DND-41 (cell line): Measurements from ENCODE around the gene ACTL6B.

Experiments
- ATAC-seq: fragments of 200-7000 bp; cut with Tn5 transposase; 3 replicates; pipeline ENCODE4 v1.9.1; 2021; ENCODE audit warnings: low read depth; ENCODE audit not compliant: insufficient read depth
- DNase-seq: peaks from one replicate; pipeline ENCODE4 v3.0.0-alpha.2; 2020
- H2AFZ ChIP-seq: 2 replicates; pipeline ENCODE4 v1.6.0; 2012; ENCODE audit warnings: low read depth, low read length
- H3K27ac ChIP-seq: 2 replicates; pipeline ENCODE4 v1.5.1; 2012; ENCODE audit warnings: low read length, inconsistent platforms
- H3K27me3 ChIP-seq: fragments of 200-600 bp; sonication (generic); 2 replicates; pipeline ENCODE4 v1.6.0; 2012; ENCODE audit warnings: low read length, mild to moderate bottlenecking, inconsistent platforms; ENCODE audit not compliant: insufficient read depth, poor library complexity
- H3K36me3 ChIP-seq: 2 replicates; pipeline ENCODE4 v1.5.1; 2012; ENCODE audit warnings: low read length, inconsistent platforms; ENCODE audit not compliant: insufficient read depth
- H3K4me1 ChIP-seq: 2 replicates; pipeline ENCODE4 v1.5.1; 2012; ENCODE audit warnings: mild to moderate bottlenecking, low read length; ENCODE audit not compliant: insufficient read depth
- H3K4me2 ChIP-seq: 2 replicates; pipeline ENCODE4 v1.6.0; 2012; ENCODE audit warnings: mild to moderate bottlenecking, moderate library complexity, low read length, inconsistent platforms; ENCODE audit not compliant: insufficient read depth
- H3K4me3 ChIP-seq, 2 experiments: fragments of 200-600 bp in 1 of 2; shearing (Covaris generic) in 1 of 2; 2 replicates each; pipeline ENCODE4 v1.5.1; 2012 to 2016; ENCODE audit warnings: inconsistent platforms in 2 of 2, low read length in 2 of 2, mild to moderate bottlenecking in 2 of 2, low read depth in 1 of 2, moderate library complexity in 1 of 2
- H3K79me2 ChIP-seq: 2 replicates; pipeline ENCODE4 v1.6.0; 2012; ENCODE audit warnings: low read length, inconsistent platforms; ENCODE audit not compliant: insufficient read depth
- H3K9ac ChIP-seq: 2 replicates; pipeline ENCODE4 v1.6.0; 2012; ENCODE audit warnings: low read depth, mild to moderate bottlenecking, inconsistent platforms, low read length, moderate library complexity
- H3K9me3 ChIP-seq: 2 replicates; pipeline ENCODE4 v1.5.1; 2012; ENCODE audit warnings: low read length, moderate library complexity, mild to moderate bottlenecking, inconsistent platforms; ENCODE audit not compliant: insufficient read depth, severe bottlenecking
- H4K20me1 ChIP-seq: 2 replicates; pipeline ENCODE4 v1.6.0; 2012; ENCODE audit warnings: low read length; ENCODE audit not compliant: insufficient read depth
- EZH2 ChIP-seq: IDR thresholded peaks from 3 replicates; pipeline ENCODE4 v1.6.1; 2012; ENCODE audit warnings: borderline replicate concordance, low read depth, mild to moderate bottlenecking, moderate library complexity, low read length, inconsistent platforms; ENCODE audit not compliant: severe bottlenecking
- TF ChIP-seq, protein P1 (sequence below): IDR thresholded peaks from 2 replicates; pipeline ENCODE4 v1.5.1; 2012; ENCODE audit warnings: borderline replicate concordance, low read length, moderate library complexity, mild to moderate bottlenecking; ENCODE audit not compliant: poor library complexity, severe bottlenecking; ENCODE audit errors: extremely low read depth

The ACTL6B gene

DNA sequence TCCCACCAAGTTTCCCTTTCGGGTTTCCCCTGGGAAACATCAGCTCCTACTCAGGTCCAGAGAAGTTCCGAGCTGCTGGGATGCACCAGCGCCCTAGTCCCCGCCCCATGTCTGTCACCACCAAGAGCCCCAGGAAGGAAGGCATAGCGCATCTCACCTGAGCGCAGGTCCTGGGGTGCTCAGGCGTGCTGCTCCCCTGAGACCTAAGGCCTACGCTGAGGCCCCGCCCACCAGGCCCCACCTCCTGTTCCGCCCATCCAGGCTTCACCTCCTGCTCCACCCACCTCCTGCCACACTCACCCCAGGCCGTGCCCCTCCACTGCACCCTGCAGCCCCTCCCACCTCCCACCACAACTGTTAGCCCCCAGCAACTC lies 13.7 kb downstream of the ACTL6B start:
- Histone ChIP-seq H4K20me1 (no peaks in the 10 kb centered on the region), H3K36me3 (no peaks in the 10 kb centered on the region), H2AFZ (no peak overlapping the region), H3K27me3 (peaks cover 1% of the 10 kb centered on the region), H3K27ac (no peak overlapping the region), H3K4me2 (no peak overlapping the region), H3K4me3 (no peak overlapping the region), H3K4me1 (no peaks in the 10 kb centered on the region), H3K9ac (no peak overlapping the region), H3K9me3 (no peaks in the 10 kb centered on the region), H3K79me2 (no peaks in the 10 kb centered on the region)
- peak; percentile 33 for DNase-seq
- peak; percentile 73 for ATAC-seq
- TF ChIP-seq, protein P1, sequence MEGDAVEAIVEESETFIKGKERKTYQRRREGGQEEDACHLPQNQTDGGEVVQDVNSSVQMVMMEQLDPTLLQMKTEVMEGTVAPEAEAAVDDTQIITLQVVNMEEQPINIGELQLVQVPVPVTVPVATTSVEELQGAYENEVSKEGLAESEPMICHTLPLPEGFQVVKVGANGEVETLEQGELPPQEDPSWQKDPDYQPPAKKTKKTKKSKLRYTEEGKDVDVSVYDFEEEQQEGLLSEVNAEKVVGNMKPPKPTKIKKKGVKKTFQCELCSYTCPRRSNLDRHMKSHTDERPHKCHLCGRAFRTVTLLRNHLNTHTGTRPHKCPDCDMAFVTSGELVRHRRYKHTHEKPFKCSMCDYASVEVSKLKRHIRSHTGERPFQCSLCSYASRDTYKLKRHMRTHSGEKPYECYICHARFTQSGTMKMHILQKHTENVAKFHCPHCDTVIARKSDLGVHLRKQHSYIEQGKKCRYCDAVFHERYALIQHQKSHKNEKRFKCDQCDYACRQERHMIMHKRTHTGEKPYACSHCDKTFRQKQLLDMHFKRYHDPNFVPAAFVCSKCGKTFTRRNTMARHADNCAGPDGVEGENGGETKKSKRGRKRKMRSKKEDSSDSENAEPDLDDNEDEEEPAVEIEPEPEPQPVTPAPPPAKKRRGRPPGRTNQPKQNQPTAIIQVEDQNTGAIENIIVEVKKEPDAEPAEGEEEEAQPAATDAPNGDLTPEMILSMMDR, result no peak
- TF ChIP-seq EZH2, result no peak

DNA sequence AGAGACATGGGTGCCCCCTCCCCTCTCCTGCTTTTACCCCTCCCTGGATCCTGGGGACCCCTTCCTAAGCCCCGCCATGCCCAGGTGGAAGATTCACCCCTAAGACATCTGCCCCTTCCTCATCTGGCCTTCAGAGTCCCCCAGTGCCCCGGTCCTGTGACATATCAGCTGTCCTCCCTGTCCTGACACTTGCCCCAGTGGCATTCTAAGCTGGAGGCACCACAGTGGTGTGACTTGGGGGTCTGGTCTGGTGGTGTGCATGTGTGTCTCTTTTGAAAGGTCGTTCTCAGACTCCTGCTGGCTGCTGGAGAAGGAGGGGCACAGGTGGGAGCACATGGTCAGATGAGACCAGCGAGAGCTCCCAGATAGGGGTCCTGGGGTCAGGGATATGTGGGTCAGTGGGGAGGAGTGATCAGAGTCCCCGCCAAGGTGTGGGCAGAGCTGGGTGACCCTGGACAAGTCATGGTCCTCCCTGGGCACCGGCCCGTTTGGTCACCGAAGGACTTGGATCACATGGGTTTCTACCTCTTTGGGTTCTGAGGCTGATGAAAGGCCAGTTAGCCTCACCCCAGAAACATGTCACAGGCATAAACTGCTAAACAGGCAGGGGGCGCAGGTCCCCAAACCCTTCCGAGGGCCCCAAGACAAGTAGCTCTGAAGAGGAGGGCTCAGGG lies 14.3 kb downstream of the ACTL6B start:
- TF ChIP-seq, protein P1, result no peak
- TF ChIP-seq EZH2, result no peak
- no peak overlapping the region for H3K9ac ChIP-seq
- H3K79me2 ChIP-seq, result no peaks in the 10 kb centered on the region
- H3K4me1 ChIP-seq, result no peaks in the 10 kb centered on the region
- H3K4me2 ChIP-seq, result no peak overlapping the region
- no peak overlapping the region for H3K4me3 ChIP-seq
- H3K27me3 ChIP-seq, result no peaks in the 10 kb centered on the region
- ATAC-seq (no peak), DNase-seq (no peak)
- H4K20me1 ChIP-seq, result no peaks in the 10 kb centered on the region
- H3K36me3 ChIP-seq, result no peaks in the 10 kb centered on the region
- H3K9me3 ChIP-seq, result no peaks in the 10 kb centered on the region
- H2AFZ ChIP-seq, result no peak overlapping the region
- H3K27ac ChIP-seq, result no peak overlapping the region

DNA sequence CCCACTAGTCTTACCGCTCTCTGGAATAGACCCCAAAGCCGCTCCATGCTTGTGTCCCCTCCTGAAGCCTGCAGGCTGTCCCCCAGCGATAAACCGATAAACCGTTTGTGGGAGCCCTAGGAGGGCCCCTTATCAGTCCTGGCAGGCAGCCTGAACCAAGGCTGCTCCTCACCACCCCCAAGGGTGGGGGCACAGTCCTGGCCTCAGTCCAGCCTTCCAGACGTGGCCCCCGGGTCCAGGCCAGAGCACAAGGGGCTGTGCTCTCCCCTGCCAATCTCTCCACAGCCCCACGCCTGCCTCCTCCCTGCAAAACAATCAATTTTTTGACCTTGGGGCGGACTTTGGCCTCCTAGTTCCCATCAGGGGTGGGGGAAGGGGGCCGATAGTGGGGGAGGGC lies 14.8 kb downstream of the ACTL6B start, which contains the start of gene TFR2:
TFR2 (minus strand) TSS at position 90 of the 397 bp plus-strand sequence; CDS start at position 47, 43 bp downstream.
- no peaks in the 10 kb centered on the region for H4K20me1 ChIP-seq
- H3K79me2 ChIP-seq, result no peaks in the 10 kb centered on the region
- no peaks in the 10 kb centered on the region for H3K27me3 ChIP-seq
- H3K4me2 ChIP-seq, result no peak within 1 kb of the TSS
- TF ChIP-seq EZH2, result no peak
- TF ChIP-seq, protein P1, result no peak
- ATAC-seq (no peak), DNase-seq (no peak)
- no peaks in the 10 kb centered on the region for H3K9me3 ChIP-seq
- H3K4me1 ChIP-seq, result no peaks in the 10 kb centered on the region
- no peak within 1 kb of the TSS for H3K27ac ChIP-seq
- H3K4me3 ChIP-seq, result no peak within 1 kb of the TSS
- no peak within 1 kb of the TSS for H3K9ac ChIP-seq
- no peaks in the 10 kb centered on the region for H3K36me3 ChIP-seq
- no peak within 1 kb of the TSS for H2AFZ ChIP-seq
